GM12891 (cell line): ENCODE measurements around the gene ABCC3.

Source experiments
- PAX5 ChIP-seq: IDR thresholded peaks from 2 replicates; pipeline ENCODE4 v1.6.1; 2011; ENCODE audit warnings: low read length, moderate library complexity, mild to moderate bottlenecking; ENCODE audit not compliant: insufficient read depth, severe bottlenecking
- POLR2A ChIP-seq: IDR thresholded peaks from 2 replicates; pipeline ENCODE4 v1.6.1; 2011; ENCODE audit warnings: low read depth, low read length, control low read depth
- POLR2AphosphoS5 ChIP-seq: IDR thresholded peaks from 2 replicates; pipeline ENCODE4 v1.6.1; 2011; ENCODE audit warnings: low read depth, low read length, control low read depth
- SPI1 ChIP-seq: IDR thresholded peaks from 2 replicates; pipeline ENCODE4 v1.6.1; 2011; ENCODE audit warnings: low read depth, low read length, control low read depth
- TAF1 ChIP-seq: IDR thresholded peaks from 2 replicates; pipeline ENCODE4 v1.6.1; 2011; ENCODE audit warnings: low read depth, low read length, control low read depth

DNA sequence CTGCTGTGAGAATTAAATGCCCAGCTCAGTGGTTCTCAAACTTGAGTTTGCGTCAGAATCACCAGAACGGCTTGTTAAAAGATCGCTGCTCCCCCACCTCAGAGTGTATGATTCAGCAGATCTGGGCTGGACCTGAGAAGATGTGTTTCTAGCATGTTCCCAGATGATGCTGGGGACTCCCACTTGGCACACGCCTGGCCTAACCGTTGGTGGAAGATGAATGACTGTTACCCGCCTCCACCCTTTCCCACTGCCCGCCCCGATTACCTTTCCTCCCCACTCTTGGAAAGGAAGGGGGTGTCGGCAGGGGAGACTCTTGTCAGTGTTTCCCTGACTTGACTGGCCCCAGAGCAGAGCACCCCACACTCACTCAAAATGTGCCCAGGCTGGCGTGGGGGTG, 29.3 kb upstream of the ABCC3 start:
- TF ChIP-seq POLR2AphosphoS5 (no peak), TAF1 (no peak), POLR2A (no peak), PAX5 (no peak), SPI1 (no peak)
